HepG2 (cell line): ENCODE results near the gene ITPR1. TPM values are rescaled to one million over a fixed set of nuclear protein-coding genes. Genes with fewer than 3 reads are reported as not detected.

Experiments
- BRF2 ChIP-seq: sonication (generic); formaldehyde crosslinking; IDR thresholded peaks from 2 replicates; pipeline ENCODE4 v1.8.1; 2022; ENCODE audit warnings: mild to moderate bottlenecking, missing genetic modification reagents
- CREM ChIP-seq, 2 experiments: sonication (generic) in 1 of 2; formaldehyde crosslinking in 1 of 2; IDR thresholded peaks; 2 replicates each; pipeline versions ENCODE4 v1.4.0 to v1.6.1; 2016 to 2020; ENCODE audit warnings: antibody characterized with exemption in 1 of 2, mild to moderate bottlenecking in 1 of 2, missing genetic modification reagents in 1 of 2
- E2F1 ChIP-seq: sonication (generic); formaldehyde crosslinking; IDR thresholded peaks from 2 replicates; pipeline ENCODE4 v1.5.0; 2020; ENCODE audit warnings: missing genetic modification reagents
- ERF ChIP-seq: IDR thresholded peaks from 2 replicates; pipeline ENCODE4 v1.6.1; 2018; ENCODE audit warnings: missing biosample characterization, missing genetic modification reagents
- HNRNPL ChIP-seq: fragments of 200-400 bp; formaldehyde crosslinking; IDR thresholded peaks from 2 replicates; pipeline ENCODE4 v1.6.1; 2017; ENCODE audit warnings: mild to moderate bottlenecking, low read depth, low read length
- MBNL3 ChIP-seq: fragments of 250-450 bp; sonication (Bioruptor Pico); conservative IDR thresholded peaks from 2 replicates; pipeline ENCODE4 v1.8.0; 2022; ENCODE audit warnings: mild to moderate bottlenecking, inconsistent platforms
- MLLT10 ChIP-seq: sonication (generic); formaldehyde crosslinking; IDR thresholded peaks from 2 replicates; pipeline ENCODE4 v1.4.0; 2020; ENCODE audit warnings: missing genetic modification reagents
- NCOR1 ChIP-seq: fragments of 200-600 bp; sonication (generic); IDR thresholded peaks from 2 replicates; pipeline ENCODE4 v1.7.0; 2017; ENCODE audit warnings: antibody characterized with exemption, low read length, borderline replicate concordance
- NR1H2 ChIP-seq: sonication (generic); formaldehyde crosslinking; IDR thresholded peaks from 2 replicates; pipeline ENCODE4 v1.8.1; 2022; ENCODE audit warnings: low read depth, missing genetic modification reagents, borderline replicate concordance
- PITX1 ChIP-seq: sonication (generic); formaldehyde crosslinking; IDR thresholded peaks from 2 replicates; pipeline ENCODE4 v1.5.1; 2020; ENCODE audit warnings: mild to moderate bottlenecking, missing genetic modification reagents
- POLR2A ChIP-seq, 2 experiments: IDR thresholded peaks; 2 replicates each; pipeline ENCODE4 v1.6.1; 2011; ENCODE audit warnings: low read depth in 2 of 2, low read length in 2 of 2, mild to moderate bottlenecking in 1 of 2, moderate library complexity in 1 of 2; ENCODE audit not compliant: insufficient read depth in 1 of 2
- PRPF4 ChIP-seq: fragments of 200-400 bp; formaldehyde crosslinking; IDR thresholded peaks from 2 replicates; pipeline ENCODE4 v1.6.1; 2016; ENCODE audit warnings: low read length, low read depth; ENCODE audit not compliant: poor library complexity, severe bottlenecking
- SALL1 ChIP-seq: sonication (generic); formaldehyde crosslinking; IDR thresholded peaks from 2 replicates; pipeline ENCODE4 v1.8.0; 2022; ENCODE audit warnings: mild to moderate bottlenecking, missing genetic modification reagents
- WIZ ChIP-seq: sonication (generic); formaldehyde crosslinking; IDR thresholded peaks from 2 replicates; pipeline ENCODE4 v1.5.1; 2020; ENCODE audit warnings: mild to moderate bottlenecking, missing genetic modification reagents
- ZFY ChIP-seq: sonication (generic); formaldehyde crosslinking; IDR thresholded peaks from 2 replicates; pipeline ENCODE4 v1.4.0; 2020; ENCODE audit warnings: missing genetic modification reagents
- ZNF207 ChIP-seq: fragments of 450-650 bp; IDR thresholded peaks from 2 replicates; pipeline ENCODE4 v1.6.1; 2016; ENCODE audit warnings: antibody characterized with exemption, borderline replicate concordance
- ZNF260 ChIP-seq: sonication (generic); formaldehyde crosslinking; IDR thresholded peaks from 2 replicates; pipeline ENCODE4 v1.4.0; 2020; ENCODE audit warnings: missing genetic modification reagents, low read depth, mild to moderate bottlenecking, borderline replicate concordance
- ZNF317 ChIP-seq: sonication (generic); formaldehyde crosslinking; IDR thresholded peaks from 2 replicates; pipeline ENCODE4 v1.5.0; 2020; ENCODE audit warnings: mild to moderate bottlenecking, missing genetic modification reagents
- ZNF546 ChIP-seq: sonication (generic); formaldehyde crosslinking; conservative IDR thresholded peaks from 2 replicates; pipeline ENCODE4 v1.8.1; 2023; ENCODE audit warnings: mild to moderate bottlenecking, missing genetic modification reagents
- ZNF737 ChIP-seq: sonication (generic); formaldehyde crosslinking; IDR thresholded peaks from 2 replicates; pipeline ENCODE4 v1.5.0; 2020; ENCODE audit warnings: missing genetic modification reagents, mild to moderate bottlenecking, borderline replicate concordance
- polyA plus RNA-seq, 8 experiments: library from polyadenylated mRNA; depleted of rRNA in 3 of 8; stranded (reverse) in 7 of 8; unstranded in 1 of 8; fragments of >200 nt; fragmentation: Illumina TruSeq in 4 of 8; extraction: Trizol in 4 of 8; gene quantifications; 2 replicates each; pipeline versions ENCODE4 v1.2.1 to v1.2.3, GENCODE V29; 2011 to 2016; ENCODE audit warnings: low read depth in 4 of 8, missing spikeins in 1 of 8, mixed read lengths in 1 of 8; ENCODE audit not compliant: insufficient read depth in 1 of 8
- total RNA-seq, 5 experiments: library from RNA; depleted of rRNA; stranded (reverse); fragments of >200 nt; fragmentation: Illumina TruSeq; extraction: Trizol; gene quantifications; 2 replicates each; pipeline ENCODE4 v1.2.3, GENCODE V29; 2016; ENCODE audit warnings: low read depth in 1 of 5
- TF ChIP-seq, protein P1 (sequence below): sonication (generic); formaldehyde crosslinking; IDR thresholded peaks from 2 replicates; pipeline ENCODE4 v1.5.0; 2020; ENCODE audit warnings: missing genetic modification reagents, mild to moderate bottlenecking, borderline replicate concordance
- TF ChIP-seq, protein P2 (sequence below): sonication (generic); formaldehyde crosslinking; conservative IDR thresholded peaks from 2 replicates; pipeline ENCODE4 v1.8.0; 2022; ENCODE audit warnings: mild to moderate bottlenecking, moderate library complexity, missing genetic modification reagents
- TF ChIP-seq, protein P3 (sequence below): sonication (generic); formaldehyde crosslinking; IDR thresholded peaks from 2 replicates; pipeline ENCODE4 v1.8.1; 2023; ENCODE audit warnings: mild to moderate bottlenecking, moderate library complexity, missing genetic modification reagents

The ITPR1 gene
- total and polyA plus RNA-seq, 2 of the 13 experiments (the other 11 are each of a cell fraction or from before 2014, with no cell fraction given): 10.0 to 11.4 TPM

- TF ChIP-seq, protein P1, sequence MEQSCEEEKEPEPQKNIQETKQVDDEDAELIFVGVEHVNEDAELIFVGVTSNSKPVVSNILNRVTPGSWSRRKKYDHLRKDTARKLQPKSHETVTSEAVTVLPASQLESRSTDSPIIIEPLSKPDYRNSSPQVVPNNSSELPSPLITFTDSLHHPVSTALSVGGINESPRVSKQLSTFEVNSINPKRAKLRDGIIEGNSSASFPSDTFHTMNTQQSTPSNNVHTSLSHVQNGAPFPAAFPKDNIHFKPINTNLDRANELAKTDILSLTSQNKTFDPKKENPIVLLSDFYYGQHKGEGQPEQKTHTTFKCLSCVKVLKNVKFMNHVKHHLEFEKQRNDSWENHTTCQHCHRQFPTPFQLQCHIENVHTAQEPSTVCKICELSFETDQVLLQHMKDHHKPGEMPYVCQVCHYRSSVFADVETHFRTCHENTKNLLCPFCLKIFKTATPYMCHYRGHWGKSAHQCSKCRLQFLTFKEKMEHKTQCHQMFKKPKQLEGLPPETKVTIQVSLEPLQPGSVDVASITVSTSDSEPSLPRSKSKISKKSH (CRISPR knock-in tag): no peak
- TF ChIP-seq WIZ (CRISPR knock-in tag) (no peak), POLR2A (IDR thresholded peaks at IDR 0.05; ENCODE audit: insufficient read depth in 1 of 2, low read depth in 2 of 2, low read length in 2 of 2) (peak in 1 of 2 experiments; percentile 61; a peak in 1 of 4 replicates), ZNF546 (no peak), PITX1 (CRISPR knock-in tag) (peak; percentile 97), ZFY (no peak), MLLT10 (no peak), ERF (peak; percentile 88), HNRNPL (no peak), E2F1 (CRISPR knock-in tag) (0 out of 2 replicates have a peak, but pooled peaks have one; percentile 24), NR1H2 (CRISPR knock-in tag) (no peak), ZNF317 (CRISPR knock-in tag) (peak; percentile 77; the same call in 1 of the 2 replicates), ZNF207 (no peak), NCOR1 (peak; percentile 66; the same call in 1 of the 2 replicates), ZNF737 (CRISPR knock-in tag) (no peak), BRF2 (CRISPR knock-in tag) (0 out of 2 replicates have a peak, but pooled peaks have one; percentile 41), MBNL3 (CRISPR knock-in tag) (no peak), ZNF260 (CRISPR knock-in tag) (no peak), PRPF4 (no peak), SALL1 (CRISPR knock-in tag) (peak; percentile 94), CREM (IDR thresholded peaks at IDR 0.05) (peak; percentile 60), CREM (CRISPR knock-in tag; IDR thresholded peaks at IDR 0.05) (no peak)
- TF ChIP-seq, protein P2, sequence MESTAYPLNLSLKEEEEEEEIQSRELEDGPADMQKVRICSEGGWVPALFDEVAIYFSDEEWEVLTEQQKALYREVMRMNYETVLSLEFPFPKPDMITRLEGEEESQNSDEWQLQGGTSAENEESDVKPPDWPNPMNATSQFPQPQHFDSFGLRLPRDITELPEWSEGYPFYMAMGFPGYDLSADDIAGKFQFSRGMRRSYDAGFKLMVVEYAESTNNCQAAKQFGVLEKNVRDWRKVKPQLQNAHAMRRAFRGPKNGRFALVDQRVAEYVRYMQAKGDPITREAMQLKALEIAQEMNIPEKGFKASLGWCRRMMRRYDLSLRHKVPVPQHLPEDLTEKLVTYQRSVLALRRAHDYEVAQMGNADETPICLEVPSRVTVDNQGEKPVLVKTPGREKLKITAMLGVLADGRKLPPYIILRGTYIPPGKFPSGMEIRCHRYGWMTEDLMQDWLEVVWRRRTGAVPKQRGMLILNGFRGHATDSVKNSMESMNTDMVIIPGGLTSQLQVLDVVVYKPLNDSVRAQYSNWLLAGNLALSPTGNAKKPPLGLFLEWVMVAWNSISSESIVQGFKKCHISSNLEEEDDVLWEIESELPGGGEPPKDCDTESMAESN (CRISPR knock-in tag): peak; percentile 100
- TF ChIP-seq, protein P3, sequence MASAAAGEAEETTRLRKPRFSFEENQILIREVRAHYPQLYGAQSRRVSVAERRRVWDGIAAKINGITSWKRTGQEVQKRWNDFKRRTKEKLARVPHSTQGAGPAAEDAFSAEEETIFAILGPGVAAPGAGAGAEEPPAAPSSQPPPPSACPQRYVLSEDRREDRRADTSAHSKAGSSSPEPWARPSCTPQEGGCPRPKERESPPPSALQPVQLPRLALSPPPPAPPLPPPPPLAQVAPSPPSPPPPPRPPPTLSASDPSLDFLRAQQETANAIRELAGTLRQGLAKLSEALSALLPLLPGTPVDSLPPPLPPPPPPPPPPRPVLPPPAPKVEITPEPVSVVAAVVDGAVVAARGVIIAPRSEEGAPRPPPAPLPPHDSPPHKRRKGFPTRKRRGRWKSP (CRISPR knock-in tag): 0 out of 2 replicates have a peak, but pooled peaks have one; percentile 27
Observed at GRCh38 chr3:4752201-4753072, 259.3 kb downstream of the ITPR1 start (continued).
